Peyer's patch (tissue), 4 donors: ENCODE data around the gene NDUFA6. TPM values are rescaled to one million over a fixed set of nuclear protein-coding genes. Genes with fewer than 3 reads are reported as not detected.
A peak's percentile ranks its signal among the peaks of the same experiment; 100 is the strongest.
"Not testable (repeated sequence)": the region's sequence is repeated elsewhere in the genome, so short reads cannot be mapped to it uniquely, and the experiment has no call there.

ENCODE experiments used
- DNase-seq, 3 donors: peaks; one replicate each; pipeline ENCODE4 v3.0.0-alpha.2; 2017 to 2019
- H3K27ac ChIP-seq, 4 donors: fragments of 200-600 bp; sonication (generic); one replicate each; pipeline ENCODE4 v1.5.1; 2016 to 2019
- H3K27me3 ChIP-seq, 2 donors: fragments of 200-600 bp; sonication (generic); one replicate each; pipeline ENCODE4 v1.5.1; 2019
- H3K36me3 ChIP-seq, 3 donors: fragments of 200-600 bp; sonication (generic); one replicate each; pipeline ENCODE4 v1.5.1; 2016 to 2019
- H3K4me1 ChIP-seq, 4 donors: fragments of 200-600 bp; sonication (generic); one replicate each; pipeline ENCODE4 v1.5.1; 2016 to 2019
- H3K4me3 ChIP-seq, 4 donors: fragments of 200-600 bp; sonication (generic); 1 replicate in 3 of 4; 2 replicates in 1 of 4; pipeline ENCODE4 v1.5.1; 2016 to 2019; ENCODE audit warnings: mild to moderate bottlenecking in 1 of 4
- H3K9me3 ChIP-seq, 4 donors: fragments of 200-600 bp; sonication (generic); one replicate each; pipeline ENCODE4 v1.5.1; 2016 to 2019; ENCODE audit warnings: mild to moderate bottlenecking in 1 of 4
- POLR2A ChIP-seq, 2 donors: fragments of 450-650 bp; IDR thresholded peaks; one replicate each; pipeline ENCODE4 v1.5.1; 2017; ENCODE audit warnings: antibody characterized with exemption in 2 of 2, mild to moderate bottlenecking in 2 of 2, moderate library complexity in 2 of 2
- total RNA-seq, 4 donors: library from RNA; depleted of rRNA; stranded (reverse); fragments of >200 nt; gene quantifications; one replicate each; pipeline ENCODE4 v1.1.0, GENCODE V29; 2016
- TF ChIP-seq, protein P1 (sequence below), 6 experiments: fragments of 450-650 bp in 4 of 6; fragments of 200-600 bp in 2 of 6; sonication (generic) in 1 of 6; IDR thresholded peaks; one replicate each; pipeline ENCODE4 v1.5.1; 2017 to 2019; ENCODE audit warnings: antibody characterized with exemption in 6 of 6, mild to moderate bottlenecking in 3 of 6, moderate library complexity in 1 of 6

The NDUFA6 gene
- total RNA-seq, 4 donors from 2014 or later: 57.2 to 88.1 (median 61.0) TPM

DNA sequence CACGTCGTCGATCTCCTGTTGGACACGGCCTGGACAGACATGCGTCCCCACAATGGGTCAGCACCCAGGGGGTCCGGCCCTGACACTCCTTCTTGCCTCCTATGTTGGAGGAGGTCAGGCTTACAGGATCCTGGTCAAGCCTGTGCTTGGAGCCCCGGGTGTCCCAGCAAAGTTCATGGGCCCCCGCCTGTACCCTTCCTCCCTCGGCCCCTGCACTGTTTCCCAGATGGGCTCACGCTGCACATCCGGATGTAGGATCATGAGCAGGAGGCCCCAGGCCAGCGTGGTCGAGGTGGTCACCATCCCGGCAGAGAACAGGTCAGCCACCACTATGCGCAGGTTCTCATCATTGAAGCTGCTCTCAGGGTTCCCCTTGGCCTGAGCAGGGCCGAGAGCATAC lies 37.0 kb upstream of the NDUFA6 start:
- Histone ChIP-seq H3K4me3 (no peak overlapping the region), H3K4me1 (peaks cover 0 to 7% (median 2%) of the 10 kb centered on the region in 4 donors), H3K27me3 (no peaks in the 10 kb centered on the region), H3K27ac (no peak overlapping the region), H3K36me3 (no peaks in the 10 kb centered on the region), H3K9me3 (no peaks in the 10 kb centered on the region)
- TF ChIP-seq, protein P1, sequence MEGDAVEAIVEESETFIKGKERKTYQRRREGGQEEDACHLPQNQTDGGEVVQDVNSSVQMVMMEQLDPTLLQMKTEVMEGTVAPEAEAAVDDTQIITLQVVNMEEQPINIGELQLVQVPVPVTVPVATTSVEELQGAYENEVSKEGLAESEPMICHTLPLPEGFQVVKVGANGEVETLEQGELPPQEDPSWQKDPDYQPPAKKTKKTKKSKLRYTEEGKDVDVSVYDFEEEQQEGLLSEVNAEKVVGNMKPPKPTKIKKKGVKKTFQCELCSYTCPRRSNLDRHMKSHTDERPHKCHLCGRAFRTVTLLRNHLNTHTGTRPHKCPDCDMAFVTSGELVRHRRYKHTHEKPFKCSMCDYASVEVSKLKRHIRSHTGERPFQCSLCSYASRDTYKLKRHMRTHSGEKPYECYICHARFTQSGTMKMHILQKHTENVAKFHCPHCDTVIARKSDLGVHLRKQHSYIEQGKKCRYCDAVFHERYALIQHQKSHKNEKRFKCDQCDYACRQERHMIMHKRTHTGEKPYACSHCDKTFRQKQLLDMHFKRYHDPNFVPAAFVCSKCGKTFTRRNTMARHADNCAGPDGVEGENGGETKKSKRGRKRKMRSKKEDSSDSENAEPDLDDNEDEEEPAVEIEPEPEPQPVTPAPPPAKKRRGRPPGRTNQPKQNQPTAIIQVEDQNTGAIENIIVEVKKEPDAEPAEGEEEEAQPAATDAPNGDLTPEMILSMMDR (IDR thresholded peaks at IDR 0.05): no peak
- TF ChIP-seq POLR2A (IDR thresholded peaks at IDR 0.05): no peak
- DNase-seq: peak in 1 of 3 donors; percentile 40

DNA sequence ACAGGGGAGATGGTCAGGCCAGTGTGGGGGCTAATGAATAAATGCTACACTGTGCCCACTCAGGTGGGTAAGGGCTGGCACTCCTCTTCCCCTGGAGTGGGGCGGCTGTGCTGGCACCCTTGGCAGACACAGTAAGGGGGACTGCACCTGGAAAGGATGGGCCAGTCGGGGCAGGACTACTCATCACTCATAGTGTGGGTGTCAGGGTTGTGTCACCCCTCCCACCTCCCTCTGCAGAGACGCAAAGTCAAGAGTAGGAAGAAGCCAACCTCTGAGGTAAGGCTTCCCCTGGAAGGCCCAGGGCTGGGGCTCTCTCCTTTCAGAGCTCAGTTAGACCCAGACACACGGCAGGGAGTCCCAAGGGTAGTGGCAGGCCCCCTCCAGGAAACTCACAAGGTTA lies 33.0 kb upstream of the NDUFA6 start:
- not testable (repeated sequence) for H3K27ac ChIP-seq, DNase-seq

DNA sequence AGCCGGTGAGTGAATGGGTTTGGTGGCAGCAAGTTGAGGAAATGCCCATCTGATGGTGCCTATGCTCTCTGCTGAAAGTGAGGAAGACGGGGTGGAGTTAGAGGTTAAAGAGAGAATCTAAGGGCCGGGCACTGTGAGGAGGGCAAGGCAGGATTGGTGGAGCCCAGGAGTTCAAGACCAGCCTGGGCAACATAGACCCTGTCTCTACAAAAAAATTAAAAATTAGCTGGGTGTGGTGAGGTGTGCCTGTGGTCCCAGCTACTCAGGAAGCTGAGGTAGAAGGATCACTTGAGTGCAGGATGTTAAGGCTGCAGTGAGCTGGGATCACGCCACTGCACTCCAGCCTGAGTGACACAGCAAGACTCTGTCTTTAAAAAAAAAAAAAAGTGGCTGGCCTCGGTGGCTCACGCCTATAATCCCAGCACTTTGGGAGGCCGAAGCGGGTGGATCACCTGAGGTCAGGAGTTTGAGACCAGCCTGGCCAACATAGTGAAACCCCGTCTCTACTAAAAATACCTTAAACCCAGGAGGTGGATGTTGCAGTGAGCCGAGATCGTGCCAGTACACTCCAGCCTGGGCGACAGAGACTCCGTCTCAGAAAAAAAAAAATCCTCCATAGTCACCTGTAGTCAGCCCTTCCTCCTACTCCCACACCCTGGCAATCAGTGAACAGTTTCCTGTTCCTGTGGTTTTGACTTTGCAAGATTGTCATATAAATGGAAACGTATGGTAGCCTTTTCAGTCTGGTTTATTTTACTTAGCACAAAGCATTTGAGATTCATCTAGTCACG lies 29.9 kb upstream of the NDUFA6 start:
- peak overlapping the region in 1 of 4 donors; percentile 25 for H3K27ac ChIP-seq
- H3K4me3 ChIP-seq: peak overlapping the region in 1 of 4 donors; percentile 3
- DNase-seq, H3K4me1 ChIP-seq, H3K27me3 ChIP-seq, H3K36me3 ChIP-seq, H3K9me3 ChIP-seq: not testable (repeated sequence)

More for the DNA sequence above, 33.0 kb upstream of the NDUFA6 start:
- H3K27me3 ChIP-seq, H3K36me3 ChIP-seq, H3K4me3 ChIP-seq, H3K4me1 ChIP-seq, H3K9me3 ChIP-seq: not testable (repeated sequence)

DNA sequence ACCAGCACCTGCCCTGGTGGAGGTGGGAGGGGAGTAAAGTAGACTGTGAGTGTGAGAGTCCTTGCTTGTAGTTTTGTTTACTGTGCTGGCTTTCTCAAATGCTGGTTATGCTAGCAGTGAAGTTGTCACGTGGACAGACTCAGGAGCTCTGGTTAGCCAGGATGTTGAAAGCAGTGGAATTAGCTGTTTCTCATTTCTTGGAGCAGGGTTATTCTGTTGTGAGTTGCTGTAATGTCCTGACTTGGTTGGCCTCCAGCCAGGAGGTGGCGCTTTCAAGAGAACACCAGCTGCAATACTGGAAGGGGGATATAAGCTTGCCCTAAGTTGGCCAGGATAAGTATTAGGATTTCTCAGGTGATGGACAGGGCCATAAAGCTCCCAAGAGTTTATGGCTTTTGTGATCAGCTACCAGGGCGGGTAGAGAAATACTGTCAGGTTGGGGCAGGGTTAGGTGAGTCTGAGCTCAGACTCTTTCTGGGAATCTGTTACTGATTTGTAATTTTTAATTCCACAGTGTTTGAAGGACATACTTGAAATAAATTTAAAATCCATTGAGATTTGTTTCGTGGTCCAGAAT lies 26.4 kb upstream of the NDUFA6 start:
- Histone ChIP-seq H3K9me3 (peaks cover 0 to 18% (median 2%) of the 10 kb centered on the region in 4 donors), H3K4me3 (no peak overlapping the region), H3K4me1 (peaks cover 0 to 5% (median 0%) of the 10 kb centered on the region in 4 donors), H3K36me3 (no peaks in the 10 kb centered on the region), H3K27me3 (no peaks in the 10 kb centered on the region), H3K27ac (no peak overlapping the region)
- TF ChIP-seq, protein P1 (IDR thresholded peaks at IDR 0.05): peak in 3 of 6 experiments; percentile 8 to 17 (median 16)
- no peak for TF ChIP-seq POLR2A (IDR thresholded peaks at IDR 0.05)
- no peak for DNase-seq

DNA sequence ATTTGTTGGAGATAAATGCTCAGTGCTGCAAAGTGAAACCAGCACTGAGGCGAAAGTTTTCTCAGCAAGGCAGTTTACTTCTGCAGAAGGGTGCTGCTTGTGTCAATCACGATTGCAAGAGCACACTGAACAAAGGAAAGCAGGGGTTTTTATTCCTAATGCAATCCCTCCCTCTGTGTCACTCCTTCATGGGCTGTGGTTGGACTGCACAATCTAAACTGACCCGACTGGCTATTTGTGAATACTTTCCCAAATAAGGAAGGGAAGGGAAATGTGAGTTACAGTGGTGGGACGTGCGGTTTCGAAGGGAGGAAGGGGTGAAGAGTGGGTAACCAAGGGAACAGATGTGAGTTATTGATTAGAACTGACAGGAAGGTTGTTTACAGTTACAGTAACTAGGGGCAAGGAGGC lies 24.9 kb upstream of the NDUFA6 start:
- H3K27ac ChIP-seq, H3K4me3 ChIP-seq, H3K4me1 ChIP-seq, DNase-seq, H3K27me3 ChIP-seq, H3K36me3 ChIP-seq: not testable (repeated sequence)
- peaks cover 0 to 18% (median 2%) of the 10 kb centered on the region in 4 donors for H3K9me3 ChIP-seq

DNA sequence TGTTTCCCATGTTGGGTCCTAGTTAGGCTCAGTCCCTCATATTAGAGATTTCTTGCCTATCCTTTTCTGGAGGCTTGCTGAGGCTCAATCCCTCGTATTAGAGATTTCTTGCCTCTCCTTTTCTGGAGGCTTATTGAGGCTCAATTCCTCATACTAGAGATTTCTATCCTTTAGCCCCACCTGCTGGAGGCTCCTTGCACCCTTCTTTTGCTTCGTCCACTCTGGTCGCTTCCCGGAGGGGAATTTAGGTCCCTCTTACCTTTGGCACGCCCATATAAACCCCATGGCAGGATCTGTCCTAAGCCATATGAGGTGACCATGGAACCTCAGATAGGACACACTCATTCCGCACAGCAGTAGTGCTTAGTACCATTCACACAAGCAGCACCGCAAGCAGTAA lies 24.1 kb upstream of the NDUFA6 start:
- TF ChIP-seq, protein P1 (IDR thresholded peaks at IDR 0.05): peak in 2 of 6 experiments; percentile 6 to 10
- no peak for TF ChIP-seq POLR2A (IDR thresholded peaks at IDR 0.05)
- DNase-seq: no peak
- Histone ChIP-seq H3K27me3 (no peaks in the 10 kb centered on the region), H3K36me3 (peaks cover 0 to 5% (median 0%) of the 10 kb centered on the region in 3 donors), H3K9me3 (peaks cover 0 to 18% (median 2%) of the 10 kb centered on the region in 4 donors), H3K4me3 (no peak overlapping the region), H3K4me1 (no peaks in the 10 kb centered on the region), H3K27ac (no peak overlapping the region)

DNA sequence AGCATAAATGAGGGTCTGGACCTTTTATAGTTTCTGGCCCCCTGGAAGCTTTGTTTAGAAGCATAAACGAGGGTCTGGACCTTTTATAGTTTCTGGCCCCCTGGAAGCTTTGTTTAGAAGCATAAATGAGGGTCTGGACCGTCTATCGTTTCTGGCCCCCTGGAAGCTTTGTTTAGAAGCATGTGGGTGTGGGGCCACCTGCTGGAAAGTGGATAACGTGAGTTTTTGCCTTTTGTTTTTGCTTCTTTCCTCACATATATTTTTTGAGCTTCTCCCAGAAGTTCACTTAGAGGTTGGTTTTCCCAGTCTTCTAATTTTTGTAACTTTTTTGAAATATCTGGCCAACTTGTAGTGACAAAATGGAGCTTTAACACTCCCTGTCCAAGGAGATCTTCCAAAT lies 22.2 kb upstream of the NDUFA6 start:
- H3K36me3 ChIP-seq, H3K4me1 ChIP-seq, H3K27me3 ChIP-seq, H3K4me3 ChIP-seq, H3K27ac ChIP-seq, DNase-seq: not testable (repeated sequence)
- H3K9me3 ChIP-seq: peaks cover 0 to 18% (median 2%) of the 10 kb centered on the region in 4 donors
- TF ChIP-seq, protein P1 (IDR thresholded peaks at IDR 0.05): peak in 1 of 6 experiments; percentile 10
